ENCODE measurements around the gene HEATR5B. TPM values are rescaled to one million over a fixed set of nuclear protein-coding genes. Genes with fewer than 3 reads are reported as not detected.

The HEATR5B gene
- total and polyA plus RNA-seq, 2 donors from 2014 or later, result 4.4 to 20.5 TPM

- H3K4me3 ChIP-seq (ENCODE audit: low read length in 3 of 3), result no peak overlapping the region
- DNase-seq (no peak), FAIRE-seq (no peak)
- H3K9ac ChIP-seq (ENCODE audit: low read length in 3 of 3), result no peak overlapping the region
- TF ChIP-seq CTCF (IDR thresholded peaks at IDR 0.05; ENCODE audit: borderline replicate concordance, extremely low read depth, insufficient read depth), result no peak
- no peaks in the 10 kb centered on the region for H3K27me3 ChIP-seq (ENCODE audit: control insufficient read depth, insufficient read depth, low read length)
- H3K9me3 ChIP-seq (ENCODE audit: control insufficient read depth in 2 of 3, insufficient read depth in 1 of 3, low read length in 3 of 3), result no peaks in the 10 kb centered on the region
- H3K36me3 ChIP-seq (ENCODE audit: control insufficient read depth in 2 of 3, insufficient read depth in 3 of 3, low read length in 3 of 3), result peaks cover 2 to 38% (median 14%) of the 10 kb centered on the region in 3 donors
- H3K27ac ChIP-seq (ENCODE audit: low read depth in 2 of 2, low read length in 2 of 2), result no peak overlapping the region
- H3K4me1 ChIP-seq (ENCODE audit: control insufficient read depth in 2 of 3, insufficient read depth in 2 of 3, low read depth in 1 of 3, low read length in 3 of 3), result no peaks in the 10 kb centered on the region
- intact Hi-C loops (cut with DNase I), result no loop called here
These were observed 20.0 kb upstream of the HEATR5B start for GRCh38 chr2:37104178-37104577.

GRCh38 chr2:37102588-37102987 is 18.4 kb upstream of the HEATR5B start:
- no peak for FAIRE-seq
- intact Hi-C loops (cut with DNase I), result no loop called here
- Histone ChIP-seq H3K27me3 (ENCODE audit: control insufficient read depth, insufficient read depth, low read length) (no peaks in the 10 kb centered on the region), H3K27ac (ENCODE audit: low read depth in 2 of 2, low read length in 2 of 2) (no peak overlapping the region), H3K9ac (ENCODE audit: low read length in 3 of 3) (no peak overlapping the region), H3K36me3 (ENCODE audit: control insufficient read depth in 2 of 3, insufficient read depth in 3 of 3, low read length in 3 of 3) (peaks cover 2 to 33% (median 10%) of the 10 kb centered on the region in 3 donors), H3K4me3 (ENCODE audit: low read length in 3 of 3) (no peak overlapping the region), H3K4me1 (ENCODE audit: control insufficient read depth in 2 of 3, insufficient read depth in 2 of 3, low read depth in 1 of 3, low read length in 3 of 3) (no peaks in the 10 kb centered on the region), H3K9me3 (ENCODE audit: control insufficient read depth in 2 of 3, insufficient read depth in 1 of 3, low read length in 3 of 3) (no peaks in the 10 kb centered on the region)
- TF ChIP-seq CTCF (IDR thresholded peaks at IDR 0.05; ENCODE audit: borderline replicate concordance, extremely low read depth, insufficient read depth), result no peak
- no peak for DNase-seq

GRCh38 chr2:37100054-37100453 is 15.9 kb upstream of the HEATR5B start:
- no peak for FAIRE-seq
- Histone ChIP-seq H3K4me1 (ENCODE audit: control insufficient read depth in 2 of 3, insufficient read depth in 2 of 3, low read depth in 1 of 3, low read length in 3 of 3) (no peaks in the 10 kb centered on the region), H3K36me3 (ENCODE audit: control insufficient read depth in 2 of 3, insufficient read depth in 3 of 3, low read length in 3 of 3) (peaks cover 2 to 27% (median 7%) of the 10 kb centered on the region in 3 donors), H3K9me3 (ENCODE audit: control insufficient read depth in 2 of 3, insufficient read depth in 1 of 3, low read length in 3 of 3) (no peaks in the 10 kb centered on the region), H3K9ac (ENCODE audit: low read length in 3 of 3) (no peak overlapping the region), H3K4me3 (ENCODE audit: low read length in 3 of 3) (no peak overlapping the region), H3K27me3 (ENCODE audit: control insufficient read depth, insufficient read depth, low read length) (no peaks in the 10 kb centered on the region), H3K27ac (ENCODE audit: low read depth in 2 of 2, low read length in 2 of 2) (no peak overlapping the region)
- intact Hi-C loops (cut with DNase I), result no loop called here
- TF ChIP-seq CTCF (IDR thresholded peaks at IDR 0.05; ENCODE audit: borderline replicate concordance, extremely low read depth, insufficient read depth), result no peak
- DNase-seq, result no peak

Measured in kidney (tissue), 14 donors.